HEK293 (cell line): ENCODE data around the gene SCN10A.

Experiments used
- CTCF ChIA-PET: fragments of 350-600 bp; formaldehyde crosslinking; extraction: SDS; loops from one replicate; lab custom pipeline; 2021; ENCODE audit warnings: antibody characterized with exemption; lab: Yijun Ruan, JAX
- POLR2A ChIA-PET: fragments of 300-600 bp; formaldehyde crosslinking; extraction: SDS; loops from one replicate; lab custom pipeline; 2020; ENCODE audit warnings: antibody characterized with exemption, inconsistent platforms; lab: Yijun Ruan, JAX
- H3K27ac ChIP-seq: fragments of 200-500 bp; sonication (Bioruptor generic); 2 replicates; pipeline ENCODE4 v1.5.1; 2014; ENCODE audit warnings: low read depth, low read length, control low read depth, inconsistent platforms; ENCODE audit errors: extremely low read depth
- H3K36me3 ChIP-seq, 2 experiments: fragments of 200-500 bp in 1 of 2; sonication (Bioruptor generic) in 1 of 2; 1 replicate in 1 of 2; 2 replicates in 1 of 2; pipeline ENCODE4 v1.5.1; 2014 to 2017; ENCODE audit warnings: inconsistent platforms in 2 of 2, low read length in 2 of 2; ENCODE audit not compliant: control insufficient read depth in 2 of 2, insufficient read depth in 1 of 2
- H3K4me1 ChIP-seq: fragments of 200-500 bp; sonication (Bioruptor generic); 2 replicates; pipeline ENCODE4 v1.5.1; 2014; ENCODE audit warnings: mild to moderate bottlenecking, low read length, inconsistent platforms; ENCODE audit not compliant: control insufficient read depth, insufficient read depth
- H3K4me3 ChIP-seq: 2 replicates; pipeline ENCODE4 v1.5.1; 2011; ENCODE audit warnings: low read depth, mild to moderate bottlenecking, control low read depth, low read length, moderate library complexity
- H3K9me3 ChIP-seq: fragments of 200-500 bp; sonication (Bioruptor generic); 2 replicates; pipeline ENCODE4 v1.5.1; 2014; ENCODE audit warnings: low read depth, low read length, inconsistent platforms; ENCODE audit not compliant: control insufficient read depth, insufficient read depth
- EGR2 ChIP-seq: fragments of 450-650 bp; formaldehyde crosslinking; IDR thresholded peaks from 2 replicates; pipeline ENCODE4 v1.5.1; 2016; ENCODE audit warnings: low read depth, missing biosample characterization, missing genetic modification characterization
- GLIS1 ChIP-seq: fragments of 450-650 bp; formaldehyde crosslinking; IDR thresholded peaks from 2 replicates; pipeline ENCODE4 v1.5.1; 2016; ENCODE audit warnings: missing biosample characterization, missing genetic modification characterization
- IKZF3 ChIP-seq: fragments of 450-650 bp; IDR thresholded peaks from 2 replicates; pipeline ENCODE4 v1.5.0; 2018; ENCODE audit warnings: missing biosample characterization, mild to moderate bottlenecking, missing genetic modification characterization, moderate library complexity
- KLF1 ChIP-seq: fragments of 450-650 bp; formaldehyde crosslinking; IDR thresholded peaks from 2 replicates; pipeline ENCODE4 v1.5.1; 2016; ENCODE audit warnings: missing biosample characterization, missing genetic modification characterization
- KLF10 ChIP-seq: fragments of 450-650 bp; IDR thresholded peaks from 2 replicates; pipeline ENCODE4 v1.5.1; 2018; ENCODE audit warnings: missing biosample characterization, mild to moderate bottlenecking, missing genetic modification characterization
- KLF17 ChIP-seq: fragments of 450-650 bp; formaldehyde crosslinking; IDR thresholded peaks from 2 replicates; pipeline ENCODE4 v1.5.1; 2016; ENCODE audit warnings: missing biosample characterization, missing genetic modification characterization
- KLF9 ChIP-seq: fragments of 450-650 bp; formaldehyde crosslinking; IDR thresholded peaks from 2 replicates; pipeline ENCODE4 v1.5.1; 2016; ENCODE audit warnings: missing biosample characterization, missing genetic modification characterization, low read depth
- MYNN ChIP-seq: fragments of 450-650 bp; formaldehyde crosslinking; IDR thresholded peaks from 2 replicates; pipeline ENCODE4 v1.5.1; 2016; ENCODE audit warnings: missing biosample characterization, missing genetic modification characterization, borderline replicate concordance
- PRDM1 ChIP-seq: fragments of 450-650 bp; formaldehyde crosslinking; IDR thresholded peaks from 2 replicates; pipeline ENCODE4; 2016; ENCODE audit warnings: missing biosample characterization, missing genetic modification characterization
- PRDM6 ChIP-seq: fragments of 450-650 bp; formaldehyde crosslinking; IDR thresholded peaks from 2 replicates; pipeline ENCODE4 v1.5.1; 2017; ENCODE audit warnings: missing biosample characterization, missing genetic modification characterization
- SCRT1 ChIP-seq: fragments of 450-650 bp; formaldehyde crosslinking; IDR thresholded peaks from 2 replicates; pipeline ENCODE4 v1.5.1; 2016; ENCODE audit warnings: missing biosample characterization, missing genetic modification characterization, borderline replicate concordance
- TCF7L2 ChIP-seq: IDR thresholded peaks from 2 replicates; pipeline ENCODE4 v1.6.1; 2011; ENCODE audit warnings: low read depth, mild to moderate bottlenecking, inconsistent platforms, low read length, moderate library complexity, borderline replicate concordance
- ZBTB7A ChIP-seq: fragments of 450-650 bp; formaldehyde crosslinking; IDR thresholded peaks from 2 replicates; pipeline ENCODE4 v1.5.1; 2016; ENCODE audit warnings: low read depth, missing biosample characterization, missing genetic modification characterization
- ZFP3 ChIP-seq: fragments of 450-650 bp; formaldehyde crosslinking; IDR thresholded peaks from 2 replicates; pipeline ENCODE4 v1.5.1; 2016; ENCODE audit warnings: low read depth, missing biosample characterization, missing genetic modification characterization
- ZFP37 ChIP-seq: fragments of 450-650 bp; formaldehyde crosslinking; IDR thresholded peaks from 2 replicates; pipeline ENCODE4 v1.5.1; 2016; ENCODE audit warnings: missing biosample characterization, missing genetic modification characterization
- ZIC2 ChIP-seq: fragments of 450-650 bp; formaldehyde crosslinking; IDR thresholded peaks from 2 replicates; pipeline ENCODE4 v1.5.1; 2016; ENCODE audit warnings: missing biosample characterization, missing genetic modification characterization
- ZNF155 ChIP-seq: fragments of 450-650 bp; formaldehyde crosslinking; IDR thresholded peaks from 2 replicates; pipeline ENCODE4 v1.5.1; 2016; ENCODE audit warnings: missing biosample characterization, missing genetic modification characterization
- ZNF169 ChIP-seq: fragments of 450-650 bp; formaldehyde crosslinking; IDR thresholded peaks from 2 replicates; pipeline ENCODE4 v1.5.1; 2016; ENCODE audit warnings: missing biosample characterization, missing genetic modification characterization
- ZNF174 ChIP-seq: fragments of 450-650 bp; formaldehyde crosslinking; IDR thresholded peaks from 2 replicates; pipeline ENCODE4 v1.5.0; 2017; ENCODE audit warnings: missing biosample characterization, mild to moderate bottlenecking, missing genetic modification characterization
- ZNF266 ChIP-seq: fragments of 450-650 bp; formaldehyde crosslinking; IDR thresholded peaks from 2 replicates; pipeline ENCODE4 v1.5.1; 2016; ENCODE audit warnings: missing biosample characterization, missing genetic modification characterization, low read depth
- ZNF302 ChIP-seq: fragments of 450-650 bp; formaldehyde crosslinking; IDR thresholded peaks from 2 replicates; pipeline ENCODE4 v1.5.1; 2016; ENCODE audit warnings: missing biosample characterization, missing genetic modification characterization, low read depth
- ZNF311 ChIP-seq: fragments of 450-650 bp; formaldehyde crosslinking; IDR thresholded peaks from 2 replicates; pipeline ENCODE4 v1.5.1; 2017; ENCODE audit warnings: missing biosample characterization, missing genetic modification characterization, borderline replicate concordance
- ZNF362 ChIP-seq: fragments of 450-650 bp; formaldehyde crosslinking; IDR thresholded peaks from 2 replicates; pipeline ENCODE4 v1.5.1; 2016; ENCODE audit warnings: missing biosample characterization, missing genetic modification characterization
- ZNF404 ChIP-seq: fragments of 450-650 bp; formaldehyde crosslinking; IDR thresholded peaks from 2 replicates; pipeline ENCODE4 v1.5.1; 2017; ENCODE audit warnings: missing biosample characterization, missing genetic modification characterization
- ZNF510 ChIP-seq: fragments of 450-650 bp; formaldehyde crosslinking; IDR thresholded peaks from 2 replicates; pipeline ENCODE4 v1.5.1; 2018; ENCODE audit warnings: mild to moderate bottlenecking, missing genetic modification characterization, missing biosample characterization; ENCODE audit not compliant: insufficient replicate concordance
- ZNF521 ChIP-seq: fragments of 450-650 bp; formaldehyde crosslinking; IDR thresholded peaks from 2 replicates; pipeline ENCODE4 v1.5.1; 2017; ENCODE audit warnings: missing biosample characterization, mild to moderate bottlenecking, missing genetic modification characterization
- ZNF654 ChIP-seq: fragments of 450-650 bp; formaldehyde crosslinking; IDR thresholded peaks from 2 replicates; pipeline ENCODE4 v1.5.1; 2016; ENCODE audit warnings: low read depth, missing biosample characterization, missing genetic modification characterization
- ZSCAN23 ChIP-seq: fragments of 450-650 bp; formaldehyde crosslinking; IDR thresholded peaks from 2 replicates; pipeline ENCODE4 v1.5.1; 2016; ENCODE audit warnings: missing biosample characterization, missing genetic modification characterization
- ZSCAN4 ChIP-seq: fragments of 450-650 bp; formaldehyde crosslinking; IDR thresholded peaks from 2 replicates; pipeline ENCODE4 v1.5.1; 2017; ENCODE audit warnings: missing biosample characterization, missing genetic modification characterization

Gene SCN10A

GRCh38 chr3:38739396-38739689 is 76.7 kb downstream of the SCN10A start:
- POLR2A ChIA-PET, result no interaction called here
- TF ChIP-seq PRDM1 (no peak), ZSCAN23 (no peak), GLIS1 (tag by site-specific recombination) (no peak), ZIC2 (no peak), ZNF362 (tag by site-specific recombination) (no peak), KLF10 (no peak), ZSCAN4 (tag by site-specific recombination) (no peak), ZNF404 (tag by site-specific recombination) (no peak), ZNF155 (tag by site-specific recombination) (no peak), ZNF521 (tag by site-specific recombination) (no peak), ZFP37 (tag by site-specific recombination) (no peak), ZNF169 (no peak), ZNF510 (tag by site-specific recombination) (no peak), ZNF311 (tag by site-specific recombination) (no peak), KLF9 (tag by site-specific recombination) (no peak), ZBTB7A (no peak), TCF7L2 (no peak)
- no peak overlapping the region for H3K4me3 ChIP-seq
- H3K9me3 ChIP-seq, result no peaks in the 10 kb centered on the region
- no peaks in the 10 kb centered on the region for H3K36me3 ChIP-seq
- no peaks in the 10 kb centered on the region for H3K4me1 ChIP-seq
- H3K27ac ChIP-seq, result no peak overlapping the region
- CTCF ChIA-PET, result interaction anchor here (0.6 to 3.2 kb wide), 19 partner anchors 9 to 270 kb away, joined by 3 to 18 read pairs (median 4); no protein-coding TSS in a partner anchor

GRCh38 chr3:38738630-38739395 is 77.2 kb downstream of the SCN10A start:
- Histone ChIP-seq H3K9me3 (no peaks in the 10 kb centered on the region), H3K4me1 (no peaks in the 10 kb centered on the region), H3K36me3 (no peaks in the 10 kb centered on the region), H3K4me3 (no peak overlapping the region), H3K27ac (no peak overlapping the region)
- ChIA-PET POLR2A (no interaction called here), CTCF (interaction anchor here (0.6 to 3.2 kb wide), 24 partner anchors 9 to 720 kb away, joined by 3 to 18 read pairs (median 4); no protein-coding TSS in a partner anchor)
- TF ChIP-seq KLF1 (tag by site-specific recombination) (no peak), EGR2 (tag by site-specific recombination) (no peak), SCRT1 (tag by site-specific recombination) (peak; percentile 99), IKZF3 (tag by site-specific recombination) (no peak), KLF17 (tag by site-specific recombination) (no peak), ZFP3 (no peak), PRDM6 (tag by site-specific recombination) (no peak), ZNF174 (no peak), ZNF654 (peak; percentile 39; the same call in 1 of the 2 replicates), ZNF302 (tag by site-specific recombination) (no peak), ZNF362 (tag by site-specific recombination) (no peak), ZNF266 (tag by site-specific recombination) (no peak), MYNN (tag by site-specific recombination) (no peak)
